B cell (primary cell): ENCODE data around the gene QTRT2. TPM values are rescaled to one million over a fixed set of nuclear protein-coding genes. Genes with fewer than 3 reads are reported as not detected.

Experiments
- ATAC-seq: fragments of 200-7000 bp; cut with Tn5 transposase; one replicate; pipeline ENCODE4 v1.10.0; 2021; ENCODE audit warnings: low read depth, mild to moderate bottlenecking, moderate number of reproducible peaks, moderate library complexity
- CTCF ChIA-PET: fragments of 350-600 bp; sonication (Branson Sonifier 250); formaldehyde crosslinking; loops from one replicate; lab custom pipeline; 2021; ENCODE audit warnings: antibody characterized with exemption, inconsistent platforms; lab: Charles Lee
- POLR2A ChIA-PET: fragments of 350-600 bp; sonication (Branson Sonifier 250); formaldehyde crosslinking; loops from one replicate; lab custom pipeline; 2021; ENCODE audit warnings: antibody characterized with exemption; lab: Charles Lee
- DNase-seq: peaks from one replicate; pipeline ENCODE4 v3.0.0; 2013
- H2AFZ ChIP-seq: 2 replicates; pipeline ENCODE4 v1.6.1; 2012; ENCODE audit warnings: mild to moderate bottlenecking, low read depth, low read length; ENCODE audit not compliant: insufficient read depth, poor library complexity, severe bottlenecking
- H3K27ac ChIP-seq, 2 donors: 1 replicate in 1 of 2; 2 replicates in 1 of 2; pipeline ENCODE4 v1.5.1; 2012 to 2013; ENCODE audit warnings: low read length in 2 of 2, mild to moderate bottlenecking in 2 of 2, moderate library complexity in 1 of 2
- H3K27me3 ChIP-seq, 4 experiments: fragments of 200-600 bp in 1 of 4; sonication (generic) in 1 of 4; replicated peaks in 1 of 4; 1 replicate in 2 of 4; 2 replicates in 2 of 4; pipeline versions ENCODE4 v1.6.1 to v1.7.0; 2013 to 2016; ENCODE audit warnings: low read length in 3 of 4, mild to moderate bottlenecking in 2 of 4, mixed read lengths in 1 of 4, moderate library complexity in 1 of 4; ENCODE audit not compliant: insufficient read depth in 4 of 4, control insufficient read depth in 3 of 4; ENCODE audit errors: control extremely low read depth in 1 of 4
- H3K36me3 ChIP-seq, 2 experiments: replicated peaks in 1 of 2; 1 replicate in 1 of 2; 2 replicates in 1 of 2; pipeline versions ENCODE4 v1.6.1 to v1.7.1; 2013; ENCODE audit warnings: low read length in 1 of 2; ENCODE audit not compliant: insufficient read depth in 2 of 2, control insufficient read depth in 1 of 2; ENCODE audit errors: control extremely low read depth in 1 of 2, extremely low read depth in 1 of 2
- H3K4me1 ChIP-seq, 2 donors: fragments of 200-600 bp in 1 of 2; sonication (generic) in 1 of 2; 1 replicate in 1 of 2; 2 replicates in 1 of 2; pipeline versions ENCODE4 v1.5.1 to v1.6.1; 2013 to 2017; ENCODE audit warnings: low read length in 2 of 2; ENCODE audit not compliant: control insufficient read depth in 2 of 2, insufficient read depth in 2 of 2
- H3K4me2 ChIP-seq: replicated peaks from 2 replicates; pipeline ENCODE3; 2012; ENCODE audit warnings: mild to moderate bottlenecking, low read depth, low read length; ENCODE audit not compliant: poor library complexity, severe bottlenecking
- H3K4me3 ChIP-seq, 5 experiments: fragments of 200-600 bp in 1 of 5; sonication (generic) in 1 of 5; 1 replicate in 3 of 5; 2 replicates in 2 of 5; pipeline versions ENCODE4 v1.5.1 to v1.7.0; 2011 to 2016; ENCODE audit warnings: low read length in 4 of 5, mild to moderate bottlenecking in 4 of 5, low read depth in 2 of 5, control low read depth in 1 of 5, moderate library complexity in 1 of 5; ENCODE audit not compliant: insufficient read depth in 1 of 5; ENCODE audit errors: control extremely low read depth in 1 of 5, extremely low read depth in 1 of 5
- H3K79me2 ChIP-seq: fragments of 200-600 bp; sonication (generic); one replicate; pipeline ENCODE4 v1.6.0; 2016; ENCODE audit warnings: low read length; ENCODE audit not compliant: control insufficient read depth, insufficient read depth
- H3K9ac ChIP-seq: fragments of 200-600 bp; sonication (generic); 2 replicates; pipeline ENCODE4 v1.6.1; 2017; ENCODE audit warnings: mild to moderate bottlenecking, low read length, moderate library complexity
- H3K9me3 ChIP-seq, 3 donors: one replicate each; pipeline versions ENCODE4 v1.6.1 to v1.7.1; 2013; ENCODE audit warnings: low read length in 2 of 3; ENCODE audit not compliant: control insufficient read depth in 2 of 3, insufficient read depth in 1 of 3; ENCODE audit errors: control extremely low read depth in 1 of 3
- H4K20me1 ChIP-seq: 2 replicates; pipeline ENCODE4 v1.6.0; 2012; ENCODE audit warnings: mild to moderate bottlenecking, low read length; ENCODE audit not compliant: insufficient read depth, control insufficient read depth, poor library complexity, severe bottlenecking
- H3K27ac Mint-ChIP-seq: one replicate; pipeline ENCODE4 v1.8.0; 2021; ENCODE audit warnings: mixed read lengths
- H3K27me3 Mint-ChIP-seq: one replicate; pipeline ENCODE4 v1.8.0; 2021; ENCODE audit warnings: mixed read lengths
- H3K4me1 Mint-ChIP-seq: one replicate; pipeline ENCODE4 v1.8.0; 2021; ENCODE audit warnings: mixed read lengths
- H3K4me3 Mint-ChIP-seq: one replicate; pipeline ENCODE4 v1.8.0; 2021; ENCODE audit warnings: mixed read lengths
- H3K9me3 Mint-ChIP-seq: one replicate; pipeline ENCODE4 v1.8.0; 2022; ENCODE audit warnings: mixed read lengths; ENCODE audit not compliant: insufficient read depth
- CTCF ChIP-seq: fragments of 200-600 bp; IDR thresholded peaks from one replicate; pipeline ENCODE4 v1.8.0; 2022; ENCODE audit warnings: antibody characterized with exemption, mild to moderate bottlenecking
- EZH2 ChIP-seq: IDR thresholded peaks from 2 replicates; pipeline ENCODE4 v1.6.1; 2012; ENCODE audit warnings: borderline replicate concordance, low read depth, mild to moderate bottlenecking, moderate library complexity, low read length; ENCODE audit not compliant: insufficient read depth, poor library complexity, severe bottlenecking
- intact Hi-C: fragments of 100-400 bp; cut with micrococcal nuclease; formaldehyde crosslinking; loops from one replicate; pipeline ENCODE4 v1.10.0; 2022
- polyA plus RNA-seq: library from polyadenylated mRNA; depleted of rRNA; stranded (reverse); fragments of >200 nt; gene quantifications from 2 replicates; pipeline ENCODE4 v1.2.3, GENCODE V29; 2012
- total RNA-seq, 2 donors: library from RNA; stranded (reverse); fragments of 120-200 nt in 1 of 2; gene quantifications; 1 replicate in 1 of 2; 2 replicates in 1 of 2; pipeline versions ENCODE4 v1.2.3 to v1.2.4, GENCODE V29; 2013 to 2022

The QTRT2 gene
- total and polyA plus RNA-seq, 2 donors (not counting 1 experiment from before 2014, with no cell fraction given), result 15.8 to 59.5 TPM

- ChIA-PET POLR2A (interaction anchor here (0.7 kb wide), 1 partner anchor 72 kb away, joined by 3 read pairs; no protein-coding TSS in a partner anchor), CTCF (no interaction called here)
- intact Hi-C loops, result no loop called here
- Histone ChIP-seq H3K79me2 (no peaks in the 10 kb centered on the region), H4K20me1 (no peaks in the 10 kb centered on the region), H3K4me3 (no peak overlapping the region), H3K9me3 (no peaks in the 10 kb centered on the region), H3K4me2 (no peak overlapping the region), H3K27ac (no peak overlapping the region), H3K4me1 (no peaks in the 10 kb centered on the region), H3K27me3 (no peaks in the 10 kb centered on the region), H2AFZ (no peak overlapping the region), H3K9ac (no peak overlapping the region), H3K36me3 (peaks cover 11 to 88% of the 10 kb centered on the region in 2 experiments)
- H3K4me1 Mint-ChIP-seq, result no peaks in the 10 kb centered on the region
- no peaks in the 10 kb centered on the region for H3K27me3 Mint-ChIP-seq
- DNase-seq (no peak), ATAC-seq (no peak)
- no peak for TF ChIP-seq CTCF
- TF ChIP-seq EZH2, result no peak
- no peak overlapping the region for H3K27ac Mint-ChIP-seq
- H3K9me3 Mint-ChIP-seq, result no peaks in the 10 kb centered on the region
- H3K4me3 Mint-ChIP-seq, result no peak overlapping the region
Measured at GRCh38 chr3:114080201-114080600, 23.7 kb downstream of the QTRT2 start.

GRCh38 chr3:114081037-114081436, 24.5 kb downstream of the QTRT2 start:
- Histone ChIP-seq H3K27ac (no peak overlapping the region), H3K36me3 (peaks cover 13 to 88% of the 10 kb centered on the region in 2 experiments), H3K4me1 (no peaks in the 10 kb centered on the region), H3K9me3 (no peaks in the 10 kb centered on the region), H3K4me2 (no peak overlapping the region), H3K79me2 (no peaks in the 10 kb centered on the region), H4K20me1 (no peaks in the 10 kb centered on the region), H3K27me3 (no peaks in the 10 kb centered on the region), H2AFZ (no peak overlapping the region), H3K9ac (no peak overlapping the region), H3K4me3 (no peak overlapping the region)
- Mint-ChIP-seq H3K4me3 (no peak overlapping the region), H3K27me3 (no peaks in the 10 kb centered on the region), H3K27ac (no peak overlapping the region), H3K9me3 (no peaks in the 10 kb centered on the region), H3K4me1 (no peaks in the 10 kb centered on the region)
- intact Hi-C loops, result no loop called here
- no peak for DNase-seq
- no peak for ATAC-seq
- no peak for TF ChIP-seq EZH2
- ChIA-PET CTCF (no interaction called here), POLR2A (interaction anchor here (0.7 kb wide), 1 partner anchor 72 kb away, joined by 3 read pairs; no protein-coding TSS in a partner anchor)
